T-helper 9 cell (primary cell): ENCODE data around the gene ZNF316.
"Not testable (repeated sequence)": the region's sequence is repeated elsewhere in the genome, so short reads cannot be mapped to it uniquely, and the experiment has no call there.

Source experiments
- DNase-seq: peaks from one replicate; pipeline ENCODE4 v3.0.0-alpha.2; 2020

The ZNF316 gene

GRCh38 chr7:6621195-6622133 is 15.7 kb upstream of the ZNF316 start:
- DNase-seq, result no peak

GRCh38 chr7:6622134-6622710 is 14.9 kb upstream of the ZNF316 start:
- DNase-seq, result no peak

GRCh38 chr7:6623589-6624245 is 13.4 kb upstream of the ZNF316 start:
- no peak for DNase-seq

DNA sequence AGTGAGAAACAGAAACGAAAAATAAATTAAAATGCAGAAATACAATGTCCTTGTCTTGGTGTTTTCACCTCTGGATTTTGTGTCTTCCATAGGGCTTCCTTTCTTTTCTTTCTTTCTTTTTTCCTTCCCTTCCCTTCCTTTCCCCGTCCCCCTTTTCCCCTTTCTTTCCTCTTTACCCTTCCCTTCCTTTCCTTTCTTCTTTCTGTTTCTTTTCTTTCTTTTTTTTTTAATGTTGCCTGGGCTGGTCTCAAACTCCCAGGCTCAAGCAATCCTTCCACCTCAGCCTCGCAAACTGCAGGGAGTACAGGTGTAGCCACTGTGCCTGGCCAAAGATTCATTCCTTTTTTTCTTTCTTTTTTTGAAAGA is 12.9 kb upstream of the ZNF316 start:
- no peak for DNase-seq

- no peak for DNase-seq
These were observed 9.1 kb upstream of the ZNF316 start for GRCh38 chr7:6628045-6628444.

DNA sequence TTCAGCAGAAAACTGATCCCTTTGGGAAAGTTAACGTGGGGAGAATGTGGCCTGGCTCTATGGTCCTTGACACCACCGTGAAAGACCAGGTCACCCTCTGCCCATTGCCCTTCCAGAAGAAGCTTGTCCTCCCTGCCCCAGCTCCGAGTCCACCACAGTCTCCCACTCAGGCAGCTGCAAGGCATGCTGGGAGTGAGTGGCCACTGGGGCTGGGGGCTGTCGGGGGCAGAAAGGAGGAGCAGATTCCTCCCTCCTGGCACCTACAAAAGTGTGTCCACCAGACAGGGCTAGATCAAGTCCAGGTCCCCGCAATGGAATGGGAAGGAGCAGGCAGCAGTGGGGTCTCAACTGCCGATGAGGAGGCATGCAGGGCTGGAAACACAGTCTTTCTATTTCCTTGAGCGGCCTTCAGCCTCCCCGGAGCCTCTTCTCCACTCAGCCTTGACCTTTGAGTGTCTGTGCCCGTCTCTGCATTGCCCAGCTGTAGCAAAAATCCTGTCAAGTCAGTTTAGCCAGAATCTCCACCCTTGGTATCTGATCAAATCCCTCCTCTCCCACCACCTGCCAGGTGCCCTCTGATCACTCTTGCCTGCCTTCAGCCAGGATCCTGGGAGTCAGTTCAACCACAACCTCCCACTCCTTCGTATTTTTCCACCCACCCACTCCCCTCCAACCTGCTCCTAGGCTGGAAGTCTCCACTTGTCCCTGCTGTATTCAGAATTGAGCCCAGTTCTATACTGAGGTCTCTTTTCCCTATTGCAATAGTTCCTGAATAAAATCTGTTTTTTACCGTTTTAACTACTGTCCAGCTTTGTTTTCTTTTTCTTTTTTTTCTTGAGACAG is 6.9 kb upstream of the ZNF316 start:
- DNase-seq, result no peak

DNA sequence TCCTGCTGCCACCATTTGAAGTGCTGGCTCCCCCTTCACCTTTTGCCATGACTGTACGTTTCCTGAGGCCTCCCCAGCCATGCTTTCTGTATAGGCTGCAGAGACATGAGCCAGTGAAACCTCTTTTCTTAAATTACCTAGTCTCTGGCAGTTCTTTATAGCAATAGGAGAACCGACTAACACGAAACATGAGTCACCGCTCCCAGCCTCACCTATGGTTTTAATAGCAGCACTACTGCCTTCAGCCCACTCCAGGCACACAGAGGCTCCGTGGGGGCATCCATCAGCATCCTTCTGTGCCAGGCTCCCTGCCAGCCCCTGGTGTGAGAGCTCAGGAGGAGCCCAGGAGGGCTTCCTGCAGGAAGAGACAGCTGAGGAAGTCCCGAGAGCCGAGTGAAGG is 5.5 kb upstream of the ZNF316 start:
- no peak for DNase-seq

GRCh38 chr7:6634021-6634420 is 3.1 kb upstream of the ZNF316 start:
- no peak for DNase-seq

DNA sequence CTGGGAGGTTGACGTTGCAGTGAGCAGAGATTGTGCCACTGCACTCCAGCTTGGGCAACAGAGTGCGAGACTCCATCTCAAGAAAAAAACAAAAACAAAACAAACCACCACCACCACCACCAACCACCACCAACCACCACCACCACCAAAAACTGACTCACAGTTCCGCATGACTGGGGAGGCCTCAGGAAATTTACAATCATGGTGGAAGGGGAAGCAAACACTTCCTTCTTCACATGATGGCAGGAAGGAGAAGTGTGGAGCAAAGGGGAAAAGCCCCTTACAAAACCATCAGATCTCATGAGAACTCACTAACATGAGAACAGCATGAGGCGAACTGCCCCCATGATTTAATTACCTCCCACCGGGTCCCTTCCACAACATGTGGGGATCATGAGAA is 2.1 kb upstream of the ZNF316 start:
- DNase-seq, result not testable (repeated sequence)

GRCh38 chr7:6637544-6638229 is 569 bp downstream of the ZNF316 start:
- peak; percentile 44 for DNase-seq

- no peak for DNase-seq
These were observed 1.9 kb downstream of the ZNF316 start for GRCh38 chr7:6639032-6639431.

- DNase-seq, result no peak
These were observed 2.5 kb downstream of the ZNF316 start for GRCh38 chr7:6639627-6640026.

DNA sequence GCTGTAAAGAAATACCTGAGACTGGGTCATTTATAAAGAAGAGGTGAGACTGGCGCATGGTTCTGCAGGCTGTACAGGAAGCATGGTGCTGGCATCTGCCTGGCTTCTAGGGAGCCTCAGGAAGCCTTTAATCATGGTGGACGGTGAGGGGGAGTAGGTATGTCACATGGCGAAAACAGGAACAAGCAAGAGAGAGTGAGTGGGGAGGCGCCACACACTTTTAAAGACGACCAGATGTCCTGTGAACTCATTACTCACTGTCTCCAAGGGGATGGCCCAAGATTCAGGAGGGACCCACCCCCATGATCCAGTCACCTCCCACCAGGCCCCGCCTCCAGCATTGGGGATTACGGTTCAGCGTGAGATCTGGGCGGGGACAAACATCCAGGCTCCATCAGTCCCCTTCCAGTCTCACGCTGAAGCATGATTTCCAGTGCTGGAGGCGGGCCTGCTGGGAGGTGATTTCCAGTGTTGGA is 3.2 kb downstream of the ZNF316 start:
- no peak for DNase-seq

- no peak for DNase-seq
These were observed 4.4 kb downstream of the ZNF316 start for GRCh38 chr7:6641305-6642035.

DNA sequence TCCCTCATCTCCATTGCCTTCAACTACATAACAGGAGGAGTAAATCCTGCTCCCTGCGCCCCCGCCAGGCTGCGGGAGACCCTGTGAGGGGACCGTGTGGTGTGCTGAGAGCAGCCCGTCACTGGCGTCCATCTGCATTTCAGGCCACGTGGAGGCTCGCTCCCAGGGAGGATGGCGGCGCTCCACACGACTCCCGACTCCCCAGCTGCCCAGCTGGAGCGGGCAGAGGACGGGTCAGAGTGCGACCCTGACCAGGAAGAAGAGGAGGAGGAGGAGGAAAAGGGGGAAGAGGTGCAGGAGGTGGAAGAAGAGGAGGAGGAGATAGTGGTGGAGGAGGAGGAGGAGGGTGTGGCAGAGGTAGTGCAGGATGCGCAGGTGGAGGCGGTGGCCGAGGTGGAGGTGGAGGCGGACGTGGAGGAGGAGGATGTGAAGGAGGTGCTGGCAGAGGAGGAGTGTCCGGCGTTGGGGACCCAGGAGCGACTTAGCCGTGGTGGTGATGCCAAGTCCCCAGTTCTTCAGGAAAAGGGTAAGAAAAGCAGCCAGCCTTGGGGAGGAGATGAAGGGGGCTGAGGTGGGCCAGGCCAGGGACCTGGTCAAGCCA is 5.2 kb downstream of the ZNF316 start:
- no peak for DNase-seq

- no peak for DNase-seq
These were observed 5.9 kb downstream of the ZNF316 start for GRCh38 chr7:6642861-6643640.

GRCh38 chr7:6643915-6644625 is 7.0 kb downstream of the ZNF316 start:
- no peak for DNase-seq

DNA sequence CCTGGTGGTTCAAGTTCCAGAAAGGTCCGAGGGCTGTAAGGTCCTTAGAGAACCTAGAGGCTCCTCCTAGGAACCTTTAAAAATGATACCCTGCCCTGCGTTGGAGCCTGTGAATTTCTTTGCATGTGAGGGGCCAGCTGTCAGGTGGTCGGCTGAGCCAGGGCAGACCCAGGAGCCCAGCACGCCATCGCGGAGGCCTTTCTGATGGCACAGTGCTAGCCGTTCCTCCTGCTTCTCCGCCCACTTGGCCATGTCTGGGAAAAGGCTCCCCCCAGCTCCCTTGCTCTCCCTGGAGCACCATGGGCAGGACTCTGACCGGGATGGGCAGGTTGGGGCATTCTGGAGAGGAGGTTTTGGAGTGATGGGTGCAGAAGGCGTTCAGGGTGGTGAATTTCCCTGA is 7.6 kb downstream of the ZNF316 start:
- DNase-seq, result no peak

DNA sequence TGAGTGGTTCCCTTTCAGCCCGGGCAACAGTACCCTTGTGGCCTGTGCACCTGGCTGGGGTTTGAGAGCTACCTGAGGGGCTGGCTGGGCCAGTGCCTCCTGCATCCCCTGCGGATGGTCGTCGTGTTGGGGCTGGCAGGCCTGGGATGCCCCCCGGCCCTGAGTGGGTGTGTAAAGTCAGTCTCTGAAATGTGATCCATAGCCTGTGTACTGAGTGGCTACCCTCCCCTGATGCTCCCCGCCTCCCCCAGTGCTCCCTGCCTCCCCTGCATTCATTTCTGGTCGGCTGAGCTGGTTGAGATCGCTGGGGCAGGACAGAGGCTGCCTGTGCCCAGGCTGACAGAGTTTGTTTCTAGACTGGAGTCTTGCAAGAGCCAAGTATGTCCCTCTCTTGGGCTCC is 9.3 kb downstream of the ZNF316 start:
- no peak for DNase-seq

DNA sequence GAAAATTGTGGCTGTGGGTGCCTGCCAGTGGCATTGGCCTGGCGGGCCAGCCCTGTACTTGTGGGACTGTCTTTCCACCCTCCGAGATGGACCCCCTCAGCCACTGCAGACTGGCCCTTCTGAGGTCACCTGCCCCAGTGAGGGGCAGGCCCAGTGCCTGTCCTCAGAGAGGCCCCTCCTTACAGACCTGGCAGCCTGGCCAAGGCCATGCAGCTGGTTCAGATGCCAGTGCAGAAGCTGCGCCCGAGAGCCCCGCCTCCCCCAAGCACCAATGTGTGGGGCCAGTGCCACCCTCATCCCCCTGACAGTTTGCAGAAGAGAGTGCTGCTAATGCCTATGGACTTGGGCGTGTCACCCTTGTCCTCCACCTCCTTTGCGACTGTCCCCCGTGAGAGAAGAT is 10.0 kb downstream of the ZNF316 start:
- no peak for DNase-seq
